ENCODE data around the gene STC2.

STC2 gene

GRCh38 chr5:173328844-173329490 is 753 bp upstream of the STC2 start:
- H3K4me3 ChIP-seq (ENCODE audit: low read depth, low read length), result peak overlapping the region; percentile 43
- TF ChIP-seq CTCF (IDR thresholded peaks at IDR 0.05; ENCODE audit: borderline replicate concordance, insufficient read depth, low read depth, low read length), result no peak

GRCh38 chr5:173327084-173327947 is 898 bp downstream of the STC2 start:
- H3K4me3 ChIP-seq (ENCODE audit: low read depth, low read length), result peak overlapping the region; percentile 41
- TF ChIP-seq CTCF (IDR thresholded peaks at IDR 0.05; ENCODE audit: borderline replicate concordance, insufficient read depth, low read depth, low read length), result no peak

GRCh38 chr5:173326501-173326960 is 1.7 kb downstream of the STC2 start:
- TF ChIP-seq CTCF (IDR thresholded peaks at IDR 0.05; ENCODE audit: borderline replicate concordance, insufficient read depth, low read depth, low read length), result no peak
- H3K4me3 ChIP-seq (ENCODE audit: low read depth, low read length), result no peak overlapping the region

- no peak for TF ChIP-seq CTCF (IDR thresholded peaks at IDR 0.05; ENCODE audit: borderline replicate concordance, insufficient read depth, low read depth, low read length)
- H3K4me3 ChIP-seq (ENCODE audit: low read depth, low read length), result no peak overlapping the region
These were observed 3.0 kb downstream of the STC2 start for GRCh38 chr5:173325091-173325698.

GRCh38 chr5:173324115-173325001 is 3.9 kb downstream of the STC2 start:
- TF ChIP-seq CTCF (IDR thresholded peaks at IDR 0.05; ENCODE audit: borderline replicate concordance, insufficient read depth, low read depth, low read length), result no peak
- no peak overlapping the region for H3K4me3 ChIP-seq (ENCODE audit: low read depth, low read length)

GRCh38 chr5:173323799-173324114 is 4.5 kb downstream of the STC2 start:
- TF ChIP-seq CTCF (IDR thresholded peaks at IDR 0.05; ENCODE audit: borderline replicate concordance, insufficient read depth, low read depth, low read length), result no peak
- no peak overlapping the region for H3K4me3 ChIP-seq (ENCODE audit: low read depth, low read length)

All from GM12875 (cell line).